Measurements from ENCODE around the gene SLC4A2.

The SLC4A2 gene

GRCh38 chr7:151034312-151035025, 24.9 kb upstream of the SLC4A2 start:
- no peaks in the 10 kb centered on the region for H3K27me3 ChIP-seq (replicated peaks; ENCODE audit: control insufficient read depth, insufficient read depth, low read length)
- no peak for DNase-seq (ENCODE audit: extremely low read depth, insufficient read length)
- no peak for TF ChIP-seq CTCF (IDR thresholded peaks at IDR 0.05; ENCODE audit: insufficient read depth, low read length, poor library complexity, severe bottlenecking)
- H3K36me3 ChIP-seq (ENCODE audit: control insufficient read depth, insufficient read depth, low read length): peaks cover 18% of the 10 kb centered on the region
- no peak overlapping the region for H3K4me3 ChIP-seq (replicated peaks; ENCODE audit: low read depth, low read length)

GRCh38 chr7:151035026-151035717, 24.2 kb upstream of the SLC4A2 start:
- H3K27me3 ChIP-seq (replicated peaks; ENCODE audit: control insufficient read depth, insufficient read depth, low read length): no peaks in the 10 kb centered on the region
- H3K4me3 ChIP-seq (replicated peaks; ENCODE audit: low read depth, low read length): no peak overlapping the region
- no peak for TF ChIP-seq CTCF (IDR thresholded peaks at IDR 0.05; ENCODE audit: insufficient read depth, low read length, poor library complexity, severe bottlenecking)
- H3K36me3 ChIP-seq (ENCODE audit: control insufficient read depth, insufficient read depth, low read length): peaks cover 18% of the 10 kb centered on the region
- no peak for DNase-seq (ENCODE audit: extremely low read depth, insufficient read length)

GRCh38 chr7:151035902-151036301, 23.5 kb upstream of the SLC4A2 start:
- no peak overlapping the region for H3K4me3 ChIP-seq (replicated peaks; ENCODE audit: low read depth, low read length)
- H3K36me3 ChIP-seq (ENCODE audit: control insufficient read depth, insufficient read depth, low read length): peaks cover 18% of the 10 kb centered on the region
- no peaks in the 10 kb centered on the region for H3K27me3 ChIP-seq (replicated peaks; ENCODE audit: control insufficient read depth, insufficient read depth, low read length)
- TF ChIP-seq CTCF (IDR thresholded peaks at IDR 0.05; ENCODE audit: insufficient read depth, low read length, poor library complexity, severe bottlenecking): no peak
- no peak for DNase-seq (ENCODE audit: extremely low read depth, insufficient read length)

GRCh38 chr7:151038951-151039849, 20.2 kb upstream of the SLC4A2 start:
- DNase-seq (ENCODE audit: extremely low read depth, insufficient read length): no peak
- TF ChIP-seq CTCF (IDR thresholded peaks at IDR 0.05; ENCODE audit: insufficient read depth, low read length, poor library complexity, severe bottlenecking): no peak
- no peaks in the 10 kb centered on the region for H3K27me3 ChIP-seq (replicated peaks; ENCODE audit: control insufficient read depth, insufficient read depth, low read length)
- no peak overlapping the region for H3K4me3 ChIP-seq (replicated peaks; ENCODE audit: low read depth, low read length)
- H3K36me3 ChIP-seq (ENCODE audit: control insufficient read depth, insufficient read depth, low read length): peaks cover 17% of the 10 kb centered on the region

- Histone ChIP-seq H3K27me3 (replicated peaks; ENCODE audit: control insufficient read depth, insufficient read depth, low read length) (no peaks in the 10 kb centered on the region), H3K36me3 (ENCODE audit: control insufficient read depth, insufficient read depth, low read length) (peaks cover 13% of the 10 kb centered on the region), H3K4me3 (replicated peaks; ENCODE audit: low read depth, low read length) (no peak overlapping the region)
- TF ChIP-seq CTCF (IDR thresholded peaks at IDR 0.05; ENCODE audit: insufficient read depth, low read length, poor library complexity, severe bottlenecking): no peak
- no peak for DNase-seq (ENCODE audit: extremely low read depth, insufficient read length)
Measured at GRCh38 chr7:151039850-151040548, 19.4 kb upstream of the SLC4A2 start.

Measured in GM06990 (cell line).